Endometrium (tissue), 2 donors: ENCODE measurements around the gene RGS3.

ENCODE experiments used
- FAIRE-seq: peaks from 2 replicates; lab custom pipeline; 2012; peaks lifted over from hg19 to GRCh38; lab: Jason Lieb, UNC
- donor health status: control.
- donor health status: control.

Gene RGS3

DNA sequence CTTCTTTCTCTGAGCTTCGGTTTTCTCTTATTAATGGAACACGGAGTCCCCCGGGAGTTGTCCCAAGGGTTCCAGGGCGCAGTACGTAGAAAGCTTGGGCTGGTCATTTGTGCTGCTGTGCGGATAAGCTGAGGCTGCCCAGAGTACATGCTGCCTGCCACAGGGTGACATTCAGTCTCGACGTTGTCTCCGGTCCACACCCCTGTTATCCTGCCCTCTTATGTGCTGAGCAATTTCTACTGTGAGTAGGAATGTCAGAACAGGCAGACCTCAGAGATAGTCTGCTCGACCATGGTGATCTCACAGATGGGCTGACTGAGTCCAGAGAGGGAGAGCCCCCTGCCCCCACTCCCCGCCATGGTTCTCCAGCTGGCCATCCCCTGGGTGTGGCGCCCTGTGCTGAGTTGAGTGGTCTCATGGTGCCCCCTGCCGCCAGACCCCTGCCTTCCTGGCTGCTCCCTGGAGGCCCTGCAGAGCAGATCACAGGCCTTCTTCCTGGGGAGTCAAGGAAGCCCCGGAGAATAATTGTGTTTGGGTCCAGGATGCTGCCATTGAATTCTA, 124.0 kb downstream of the RGS3 start:
- FAIRE-seq: no peak

DNA sequence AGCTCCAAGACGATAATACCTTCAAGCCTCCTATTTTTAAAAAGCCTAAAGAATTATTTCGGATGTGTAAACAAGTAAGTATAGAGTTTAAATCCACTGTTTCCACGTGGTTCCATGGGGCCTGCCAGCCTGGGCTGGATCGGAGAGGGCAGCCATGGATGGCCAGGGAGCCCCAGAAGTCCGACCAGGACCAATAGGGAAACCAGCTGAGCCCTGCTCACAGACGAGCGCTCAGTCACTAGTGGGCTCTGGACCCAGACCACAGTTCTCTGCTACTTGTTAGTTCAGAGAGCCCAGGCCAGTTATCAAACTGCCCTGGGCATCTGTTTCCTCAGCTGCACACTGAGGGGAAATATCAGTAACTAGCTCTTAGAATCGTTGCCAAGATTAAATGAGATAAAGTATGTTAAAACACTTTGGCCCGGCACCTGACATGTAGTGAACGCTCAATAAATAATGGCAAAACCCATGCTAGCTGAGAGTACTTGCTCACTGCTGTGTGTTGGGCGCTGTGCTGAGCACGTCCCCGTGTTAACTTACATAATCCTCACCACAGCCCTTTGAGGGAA, 124.8 kb downstream of the RGS3 start:
- FAIRE-seq: no peak

DNA sequence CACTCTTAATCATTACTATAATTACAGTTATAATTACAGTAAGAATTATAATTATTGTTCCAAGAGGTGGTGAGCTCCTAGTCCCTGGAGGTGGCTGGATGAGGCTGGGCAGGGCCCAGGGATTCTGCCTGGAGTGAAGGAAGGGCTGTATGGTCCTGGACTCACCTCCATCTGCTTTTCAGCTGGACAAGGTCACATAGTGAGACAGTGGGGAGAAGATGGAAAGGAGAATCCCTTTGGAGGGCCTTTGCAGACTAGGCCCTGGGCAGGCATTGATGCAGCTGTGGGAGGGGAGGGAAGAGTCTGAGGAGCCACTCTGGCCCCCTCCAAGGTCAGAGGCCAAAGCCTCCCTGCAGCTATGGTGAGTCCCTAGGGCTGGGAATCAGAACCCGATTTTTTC, 125.4 kb downstream of the RGS3 start:
- FAIRE-seq: no peak

DNA sequence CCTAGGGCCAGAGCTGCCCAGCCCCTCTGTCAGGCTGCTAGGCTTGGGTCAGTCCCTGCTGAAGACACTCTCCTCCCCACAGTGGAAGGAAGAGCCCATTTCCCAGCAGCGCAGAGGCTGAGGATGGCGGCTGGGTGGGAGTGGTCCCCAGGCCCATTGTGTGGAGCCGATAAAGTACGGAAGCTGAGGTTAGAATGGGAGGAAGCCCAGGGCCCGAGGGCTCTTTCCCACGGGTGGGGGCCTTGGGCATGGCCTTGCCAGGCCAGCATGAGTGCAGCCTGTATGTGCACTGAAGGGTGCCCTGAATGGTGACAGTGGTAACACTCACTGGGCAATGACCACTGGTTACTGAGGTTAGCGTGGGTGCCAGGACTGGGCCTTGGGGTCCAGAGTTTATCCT, 125.9 kb downstream of the RGS3 start:
- no peak for FAIRE-seq

DNA sequence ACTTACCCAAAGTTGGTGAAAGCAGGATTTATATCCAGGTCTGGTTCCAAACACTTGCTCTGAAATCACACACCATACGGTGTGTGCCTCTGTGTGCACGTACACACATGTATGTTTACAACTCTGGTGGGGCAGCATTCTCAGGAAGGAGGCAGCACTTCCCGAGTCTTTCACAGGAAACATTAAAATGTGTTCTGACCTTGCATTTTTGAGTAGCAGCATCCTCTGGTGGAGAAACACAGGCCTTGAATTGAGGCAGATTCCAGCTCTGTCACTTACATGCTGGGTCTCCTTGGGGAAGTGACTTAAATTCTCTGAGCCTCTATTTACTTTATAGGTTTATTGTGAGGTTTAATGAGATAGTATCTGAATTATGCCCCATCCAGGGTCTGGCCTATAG, 126.4 kb downstream of the RGS3 start:
- no peak for FAIRE-seq

DNA sequence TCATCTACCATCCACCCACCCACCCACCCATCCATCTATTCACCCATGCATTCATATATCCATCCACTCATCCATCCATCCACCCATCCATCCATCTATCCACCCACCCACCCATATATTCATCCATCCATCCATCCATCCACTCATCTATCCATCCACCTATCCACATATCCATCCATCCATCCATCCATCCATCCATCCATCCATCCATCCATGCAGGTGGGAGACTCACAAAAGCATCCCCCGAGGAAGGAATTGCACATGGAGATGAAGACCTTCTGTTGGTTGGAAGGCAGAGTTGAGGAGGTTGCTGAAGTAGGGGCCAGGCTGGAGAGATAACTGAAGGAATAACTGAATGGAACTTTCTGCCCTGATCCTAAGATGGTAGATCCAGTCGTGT, 126.9 kb downstream of the RGS3 start:
- no peak for FAIRE-seq

DNA sequence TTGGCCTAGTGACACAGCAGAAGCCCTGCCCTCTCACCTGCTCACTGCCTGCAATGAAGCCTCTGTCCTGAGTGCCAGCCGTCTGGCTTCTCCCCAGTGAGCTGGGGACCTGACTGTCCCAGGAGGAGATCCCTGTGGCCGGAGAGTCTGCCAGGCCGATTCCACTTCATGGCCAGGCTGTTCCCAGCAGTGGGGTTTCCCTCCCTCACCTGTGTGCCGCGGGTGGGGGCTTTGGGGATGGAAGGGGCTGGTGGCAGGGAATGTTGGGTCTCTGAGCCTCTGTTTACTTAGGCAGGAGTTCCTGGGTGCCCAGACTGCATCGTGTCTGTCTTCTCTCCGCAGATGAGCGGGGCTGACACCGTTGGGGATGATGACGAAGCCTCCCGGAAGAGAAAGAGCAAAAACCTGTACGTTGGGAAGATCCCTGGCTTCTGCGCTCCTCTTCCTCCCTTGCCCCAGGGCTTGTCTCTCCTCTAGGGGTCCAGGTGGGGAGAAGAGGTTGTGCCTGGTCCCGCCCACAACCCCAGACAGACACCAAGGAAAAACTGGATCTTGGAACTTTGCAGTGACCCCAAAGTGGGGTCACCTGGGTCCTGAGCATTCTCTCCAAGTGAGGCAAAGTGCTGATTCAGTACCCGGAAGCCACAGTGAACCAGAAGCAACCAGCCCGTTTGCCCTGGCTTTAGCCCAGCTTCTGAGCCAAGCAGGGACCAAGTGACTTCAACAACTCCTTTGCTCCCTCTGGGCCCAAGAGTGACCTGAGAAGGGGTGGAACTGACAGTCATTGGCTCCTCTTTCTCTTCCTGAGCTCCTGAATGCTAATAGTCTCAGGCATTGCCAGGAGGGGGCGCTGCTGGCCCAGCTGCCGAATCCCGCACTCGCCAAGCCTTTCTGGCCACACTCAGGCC, 127.7 kb downstream of the RGS3 start:
- no peak for FAIRE-seq

DNA sequence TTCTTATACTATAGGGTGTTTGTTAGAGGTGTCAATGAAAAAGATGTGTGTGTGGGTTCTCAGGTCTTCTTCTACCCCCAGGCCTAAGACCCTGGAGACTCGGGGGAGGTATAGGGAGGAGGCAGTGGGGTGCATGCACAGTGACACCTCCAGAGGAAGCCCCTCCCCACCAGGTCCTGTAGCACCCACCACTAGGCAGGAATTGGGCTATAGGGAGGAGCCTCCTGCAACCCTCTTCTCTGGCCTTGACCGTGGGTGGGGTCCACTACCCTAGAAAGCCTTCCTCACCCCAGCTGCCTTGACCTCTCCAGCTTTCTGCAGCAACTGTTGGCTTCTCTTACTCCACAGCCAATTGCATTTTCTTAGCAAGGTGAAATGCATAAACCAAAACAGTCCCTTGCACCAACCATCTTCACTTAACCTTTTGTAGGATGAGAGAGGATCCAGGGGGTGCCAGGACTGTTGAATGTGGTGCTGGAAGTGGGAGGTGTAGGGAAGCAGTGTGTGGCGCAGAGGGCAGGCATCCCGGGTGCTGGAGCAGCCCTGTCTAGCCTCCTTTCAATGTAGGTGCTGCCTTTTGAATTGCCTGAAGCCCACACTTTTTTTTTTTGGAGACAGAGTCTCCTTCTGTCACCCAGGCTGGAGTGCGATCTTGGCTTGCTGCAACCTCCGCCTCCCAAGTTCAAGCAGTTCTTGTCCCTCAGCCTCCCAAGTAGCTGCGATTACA, 128.5 kb downstream of the RGS3 start:
- no peak for FAIRE-seq

DNA sequence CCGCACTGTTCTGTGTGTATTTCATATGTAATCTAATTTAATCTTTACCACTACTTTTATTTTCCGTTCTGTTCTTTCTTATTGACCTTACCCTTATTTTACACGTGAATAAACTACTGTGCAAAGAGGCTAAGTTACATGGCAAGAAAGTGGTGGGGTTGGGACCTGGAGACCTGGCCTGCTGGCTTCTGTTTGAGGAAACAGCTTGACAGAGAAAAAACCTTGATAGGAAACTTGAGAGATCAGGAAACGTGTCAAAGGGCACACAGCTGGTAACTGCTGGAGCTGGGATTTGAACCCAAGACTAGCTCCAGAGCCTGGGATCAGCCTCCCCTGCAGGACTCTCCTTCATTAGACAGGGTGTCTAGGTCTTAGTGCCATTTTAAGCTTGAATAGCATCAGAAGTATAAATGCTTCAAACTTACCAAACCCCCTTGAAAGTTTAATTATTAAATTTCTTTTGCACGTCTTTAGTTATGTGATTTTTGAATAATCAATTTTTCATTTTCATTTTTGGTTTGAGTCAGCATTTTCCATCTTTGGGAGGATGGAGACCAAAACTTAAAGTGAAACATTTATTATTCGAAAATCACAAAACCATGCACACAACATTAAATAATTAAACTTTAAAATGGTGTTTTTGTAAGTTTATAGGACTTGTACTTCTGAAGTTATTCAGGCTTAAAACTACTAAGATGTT, 129.5 kb downstream of the RGS3 start:
- peak; percentile 4 for FAIRE-seq

DNA sequence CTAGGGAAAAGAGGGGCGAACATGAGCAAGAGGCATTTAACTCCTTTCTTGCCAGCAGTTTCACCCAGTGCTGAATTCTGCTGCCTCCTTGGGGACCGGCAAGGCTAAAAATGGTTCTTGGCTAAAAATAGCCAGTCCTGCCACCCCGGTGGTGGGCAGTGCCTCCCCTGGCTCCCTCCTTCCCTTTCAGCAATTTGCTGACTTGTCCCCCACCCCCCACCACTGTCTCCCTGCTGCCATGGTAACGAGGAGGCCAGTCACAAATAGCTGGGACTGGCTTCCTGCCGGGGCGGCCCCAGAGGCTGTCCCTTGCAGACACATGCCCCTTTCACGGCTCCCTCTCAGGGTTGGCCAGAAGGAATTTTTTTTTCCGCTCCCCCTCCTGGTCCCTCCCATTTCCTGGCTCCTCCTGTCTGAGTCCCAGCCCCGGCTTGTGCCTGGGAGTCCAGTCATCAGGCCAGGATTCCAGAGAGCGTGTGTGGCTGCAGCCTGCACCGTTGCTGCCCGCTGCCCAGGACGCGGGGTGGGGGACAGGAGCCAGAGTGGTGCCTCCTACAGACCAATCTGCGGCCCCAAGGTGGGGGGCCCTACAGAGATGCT, 130.3 kb downstream of the RGS3 start:
- peak; percentile 73 for FAIRE-seq

DNA sequence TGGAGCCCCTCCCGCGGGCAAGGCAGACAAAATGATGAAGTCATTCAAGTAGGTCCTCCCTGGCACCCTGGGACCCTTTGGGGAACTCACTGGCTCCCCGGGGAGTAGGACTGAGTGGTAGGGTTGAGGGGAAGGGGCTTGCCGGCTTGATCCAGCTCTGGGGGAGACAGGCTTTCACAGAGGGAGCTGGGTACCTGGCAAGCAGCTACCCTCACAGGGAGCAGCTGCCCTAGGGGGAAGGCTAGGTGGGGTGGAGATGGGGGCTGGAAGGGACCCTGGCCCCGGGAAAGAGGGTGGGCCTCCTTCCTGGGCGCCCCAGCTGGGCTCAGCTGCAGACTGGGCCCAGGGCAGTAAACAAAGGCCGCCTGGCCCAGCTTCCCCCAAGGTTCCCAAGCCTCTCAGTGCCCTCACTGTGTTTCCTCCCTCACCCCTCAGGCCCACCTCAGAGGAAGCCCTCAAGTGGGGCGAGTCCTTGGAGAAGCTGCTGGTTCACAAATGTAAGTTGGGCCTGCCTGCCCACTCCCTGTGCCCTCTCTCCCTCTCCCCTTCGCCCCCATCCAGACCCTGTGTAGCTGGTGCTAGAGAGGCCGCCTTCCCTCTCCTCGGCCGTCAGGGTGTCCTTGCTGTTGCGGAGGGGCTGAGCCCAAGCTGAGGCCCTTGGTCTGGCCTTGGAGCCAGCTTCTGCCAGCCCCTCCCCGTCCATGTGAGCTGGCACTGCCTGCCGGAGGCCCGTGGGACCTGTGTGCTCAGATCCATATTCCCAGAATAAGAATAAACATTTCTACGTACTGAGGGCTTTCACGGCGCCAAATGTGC, 131.2 kb downstream of the RGS3 start:
- FAIRE-seq: no peak

DNA sequence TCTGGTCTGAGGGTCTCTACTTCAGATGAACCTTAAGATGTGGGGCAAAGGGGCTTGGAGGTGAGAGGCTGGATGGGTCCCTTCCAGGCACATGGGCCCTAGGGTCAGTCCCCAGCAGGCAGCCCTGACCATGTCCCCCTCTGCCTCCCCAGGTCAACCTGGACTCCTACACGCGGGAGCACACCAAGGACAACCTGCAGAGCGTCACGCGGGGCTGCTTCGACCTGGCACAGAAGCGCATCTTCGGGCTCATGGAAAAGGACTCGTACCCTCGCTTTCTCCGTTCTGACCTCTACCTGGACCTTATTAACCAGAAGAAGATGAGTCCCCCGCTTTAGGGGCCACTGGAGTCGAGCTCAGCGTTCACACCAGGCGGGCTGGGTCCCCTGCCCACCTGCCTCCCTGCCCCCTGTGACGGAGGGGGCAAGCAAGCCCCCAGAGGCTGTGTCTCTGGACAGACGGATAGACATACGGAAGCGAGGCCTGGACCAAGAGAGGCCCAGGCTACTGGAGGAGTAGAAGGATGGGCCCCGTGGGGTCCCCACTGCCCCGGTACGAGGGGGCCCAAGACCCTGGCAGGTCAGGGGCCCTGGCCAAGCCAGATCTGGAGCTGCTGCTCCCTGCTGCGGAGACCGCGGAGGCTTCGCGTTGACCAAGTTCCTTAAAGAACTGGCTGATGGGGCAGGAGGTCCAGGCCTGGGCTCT, 133.2 kb downstream of the RGS3 start:
- FAIRE-seq: no peak

DNA sequence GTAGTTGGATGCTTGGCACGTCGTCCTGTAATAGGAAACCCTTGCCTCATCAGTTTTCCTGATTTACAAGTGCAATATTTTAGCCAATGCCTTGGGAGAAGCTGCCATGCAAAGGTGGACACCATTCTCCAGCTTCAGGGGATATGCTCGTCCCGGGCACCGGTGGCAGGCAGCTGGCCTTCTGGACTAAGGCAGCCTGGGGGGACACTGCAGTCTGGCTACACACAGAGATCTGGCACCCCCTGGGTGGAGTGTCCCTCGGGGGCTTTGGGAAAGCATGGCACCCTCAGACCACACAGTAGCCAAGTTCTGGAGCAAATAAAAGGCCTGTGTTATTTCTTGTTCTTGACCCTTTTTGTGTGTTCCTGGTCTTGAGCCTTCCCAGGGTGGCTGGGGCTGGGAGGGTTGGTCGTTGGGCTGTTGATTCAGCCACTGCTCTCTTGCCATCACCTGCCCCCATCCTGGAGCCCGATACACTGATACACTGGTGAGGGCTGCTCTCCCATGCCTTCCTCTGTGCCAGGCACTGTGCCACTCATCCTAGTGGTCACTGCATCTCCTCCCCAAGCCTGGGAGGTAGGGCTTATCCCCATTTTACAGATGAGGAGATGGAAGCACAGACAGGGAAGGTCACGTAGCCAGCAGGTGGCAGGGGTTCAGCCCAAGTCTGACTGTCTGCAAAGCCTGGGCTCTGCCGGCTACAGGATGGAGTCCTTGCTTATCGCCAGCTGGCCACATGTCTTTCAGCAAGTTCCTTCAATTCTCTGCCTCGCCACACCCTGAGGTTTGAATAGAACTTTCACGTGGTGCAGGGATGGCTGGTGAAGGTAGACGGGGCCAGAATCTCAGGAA, 134.1 kb downstream of the RGS3 start:
- no peak for FAIRE-seq

DNA sequence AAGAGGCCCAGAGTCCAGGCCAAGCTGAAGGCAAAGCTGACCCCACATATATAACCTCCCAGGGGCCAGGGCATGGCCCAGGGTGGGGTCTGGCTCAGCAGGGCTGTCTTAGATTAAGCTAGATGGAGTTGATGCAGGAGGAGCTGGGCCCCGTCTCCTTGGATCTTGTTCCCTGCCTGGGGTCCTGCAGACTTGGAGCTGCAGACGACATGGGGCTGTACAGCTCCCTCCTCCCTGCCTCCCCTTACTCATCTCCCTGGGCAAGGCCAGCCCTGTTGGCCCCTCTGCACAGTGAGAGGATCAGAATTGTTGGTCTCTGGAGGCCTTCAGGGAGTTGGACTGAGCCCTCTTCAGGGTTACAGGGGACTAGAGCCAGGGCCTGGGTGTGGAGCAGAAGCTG, 134.9 kb downstream of the RGS3 start:
- FAIRE-seq: no peak

DNA sequence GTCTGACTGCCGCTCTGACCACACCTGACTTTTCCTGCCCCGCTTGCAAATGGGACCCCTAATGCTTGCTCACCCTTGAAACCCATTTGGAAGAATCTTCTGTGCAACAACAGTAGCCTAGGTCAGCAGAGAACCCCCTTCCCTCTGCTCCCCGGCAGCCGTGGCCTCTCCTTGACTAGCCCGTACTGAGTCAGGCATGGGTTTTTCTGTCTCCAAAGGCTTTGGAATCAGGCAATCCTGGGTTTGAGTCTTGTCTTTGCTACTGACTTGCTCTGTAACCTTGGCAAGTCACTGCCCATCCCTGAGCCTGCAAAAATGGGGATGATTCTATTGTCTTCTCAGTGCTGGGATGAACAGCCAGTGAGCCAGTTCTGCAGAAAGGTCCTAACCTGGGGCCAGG, 135.4 kb downstream of the RGS3 start:
- FAIRE-seq: no peak

DNA sequence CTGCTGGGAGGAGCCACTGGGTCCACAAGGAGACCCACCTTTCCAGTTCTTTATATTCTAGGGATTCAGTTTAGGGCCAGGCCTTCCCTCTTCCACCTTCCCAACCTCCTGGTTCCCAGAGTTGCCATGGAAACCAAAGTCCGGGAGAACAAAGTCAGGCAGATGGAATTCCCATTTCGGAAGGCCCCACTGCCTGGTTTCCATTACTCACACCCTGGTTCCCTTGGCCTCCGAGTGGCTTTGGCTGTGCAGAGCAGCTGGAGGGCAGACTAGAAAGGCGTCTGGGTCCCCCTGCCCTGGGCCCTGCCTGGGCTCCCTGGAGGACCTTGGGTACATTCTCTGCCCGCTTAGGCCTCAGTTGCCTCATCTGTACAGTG, 136.1 kb downstream of the RGS3 start:
- FAIRE-seq: no peak

DNA sequence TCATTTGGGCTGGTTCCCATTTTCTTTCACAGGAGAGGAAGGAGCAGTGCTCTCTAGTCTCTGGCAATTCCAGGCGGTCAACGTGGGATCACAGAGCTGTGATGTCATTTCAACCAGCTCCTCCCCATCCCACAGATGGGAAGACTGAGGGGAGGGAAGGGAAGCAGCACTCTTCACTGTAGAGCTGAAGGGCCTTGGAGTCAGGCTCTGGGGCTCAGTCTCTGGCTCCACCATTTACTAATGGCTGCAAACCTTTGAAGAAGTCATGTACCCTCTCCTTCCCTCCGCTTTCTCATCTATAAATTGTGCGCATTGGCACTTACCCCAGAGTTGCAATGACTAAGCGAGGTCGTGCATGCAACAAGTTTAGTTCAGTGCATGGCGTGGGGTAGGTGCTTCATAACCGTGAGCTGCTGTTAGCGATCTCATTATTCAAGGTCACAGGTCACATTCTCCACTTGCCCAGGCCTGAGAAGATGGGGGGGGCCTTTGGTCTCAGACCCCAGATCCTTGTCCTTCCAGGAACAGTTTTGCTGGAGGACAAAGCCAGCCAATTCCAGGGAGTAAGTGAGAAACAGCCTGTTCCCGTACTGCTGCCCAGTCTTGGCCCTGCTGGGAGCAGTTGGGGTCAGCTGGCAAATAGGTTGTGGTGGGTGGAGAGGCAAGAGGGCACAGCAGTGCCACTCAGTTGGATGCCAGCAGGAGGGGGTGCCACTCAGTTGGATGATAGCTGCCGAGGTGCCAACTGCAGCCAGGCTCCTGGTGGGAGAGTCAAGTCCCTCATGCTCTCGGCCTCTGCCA, 136.7 kb downstream of the RGS3 start:
- no peak for FAIRE-seq

DNA sequence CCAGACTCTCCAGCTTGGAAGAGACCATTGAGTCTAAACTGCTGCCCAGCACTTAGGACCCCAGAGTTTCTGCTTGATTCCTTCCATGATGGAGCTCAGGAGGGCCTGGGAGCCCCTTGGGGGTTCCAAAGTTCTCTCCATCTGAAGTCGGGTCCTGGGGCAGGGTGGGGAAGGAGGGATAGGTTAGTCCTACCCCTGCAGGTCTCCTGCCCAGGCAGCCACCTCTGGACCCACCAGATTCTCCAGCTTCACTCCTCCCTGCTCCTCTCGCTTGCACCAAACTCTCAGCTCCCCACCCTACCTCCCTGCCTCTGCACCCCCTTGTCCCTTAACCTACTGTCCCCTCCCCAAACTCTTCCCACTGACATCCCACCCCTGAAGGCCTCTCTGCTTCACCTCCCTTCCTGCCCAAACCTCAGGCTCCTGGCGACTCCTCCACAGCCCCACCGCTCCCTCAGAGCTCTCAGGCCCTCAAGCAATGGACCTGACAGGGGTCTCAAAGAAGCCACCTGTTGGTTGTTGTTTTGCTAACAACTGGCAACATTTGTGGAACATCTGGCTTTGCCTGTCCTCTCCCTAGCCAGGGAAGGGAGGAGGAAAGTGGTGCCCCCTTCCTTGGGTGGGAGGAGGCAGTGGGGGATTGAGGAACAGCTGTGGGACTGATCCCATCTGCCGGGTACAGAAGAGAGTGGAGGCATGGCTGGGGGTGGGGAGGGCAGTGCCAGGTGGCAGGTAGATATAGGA, 137.5 kb downstream of the RGS3 start:
- no peak for FAIRE-seq
